ENCODE results near the gene METTL2A.
A peak's percentile ranks its signal among the peaks of the same experiment; 100 is the strongest.
"Not testable (repeated sequence)": the region's sequence is repeated elsewhere in the genome, so short reads cannot be mapped to it uniquely, and the experiment has no call there.

The METTL2A gene, protein sequence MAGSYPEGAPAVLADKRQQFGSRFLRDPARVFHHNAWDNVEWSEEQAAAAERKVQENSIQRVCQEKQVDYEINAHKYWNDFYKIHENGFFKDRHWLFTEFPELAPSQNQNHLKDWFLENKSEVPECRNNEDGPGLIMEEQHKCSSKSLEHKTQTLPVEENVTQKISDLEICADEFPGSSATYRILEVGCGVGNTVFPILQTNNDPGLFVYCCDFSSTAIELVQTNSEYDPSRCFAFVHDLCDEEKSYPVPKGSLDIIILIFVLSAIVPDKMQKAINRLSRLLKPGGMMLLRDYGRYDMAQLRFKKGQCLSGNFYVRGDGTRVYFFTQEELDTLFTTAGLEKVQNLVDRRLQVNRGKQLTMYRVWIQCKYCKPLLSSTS

GRCh38 chr17:62423647-62424461 lies at the start of gene METTL2A:
TSS of gene METTL2A (plus strand) at chr17:62423897. CDS start at chr17:62423903, 6 bp downstream.
- DNase-seq = peak; percentile 79

DNA sequence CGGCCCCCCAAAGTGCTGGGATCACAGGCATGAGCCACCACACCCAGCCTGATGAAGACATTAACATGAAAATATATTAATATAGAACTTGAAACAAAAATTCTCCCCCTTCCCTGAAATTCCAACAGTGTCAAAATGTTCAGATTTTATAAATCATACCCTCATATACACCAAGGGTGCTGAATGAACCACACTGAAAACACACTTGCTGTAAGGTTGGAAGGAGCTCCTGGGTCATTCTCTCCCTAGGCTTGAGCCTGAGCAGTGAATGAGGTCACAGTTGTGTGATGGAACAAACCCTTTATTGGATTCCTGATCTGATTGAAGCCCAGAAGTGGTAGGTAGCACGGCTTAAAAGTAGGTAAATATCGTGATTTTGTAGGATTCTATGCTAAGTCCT lies 43.4 kb upstream of the METTL2A start, which contains the start of gene EFCAB3:
EFCAB3 (plus strand) TSS at position 301 of the 400 bp plus-strand sequence. CDS start 2,427 bp downstream, outside the sequence.
- no peak for DNase-seq

- DNase-seq = no peak
These were observed 42.1 kb upstream of the METTL2A start for GRCh38 chr17:62381561-62381960.

DNA sequence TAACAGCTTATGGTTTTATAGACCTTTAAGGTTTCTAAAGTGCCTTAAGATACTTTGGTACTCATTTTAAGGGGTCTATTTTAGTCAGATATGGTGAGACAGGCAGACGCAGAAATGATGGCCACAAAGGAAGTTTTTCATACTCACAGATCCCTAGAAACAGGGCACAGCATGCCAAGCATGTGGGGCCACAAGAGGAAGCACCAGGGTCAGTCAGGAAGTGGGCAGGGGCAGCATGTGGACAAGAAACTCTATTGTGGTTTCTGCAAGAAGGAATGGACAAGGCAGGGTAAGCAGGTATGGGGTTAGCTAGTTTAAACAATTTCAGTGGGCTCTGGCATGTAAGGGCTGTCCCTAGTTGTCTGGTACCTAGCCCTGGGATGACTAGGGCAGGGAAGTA lies 34.8 kb upstream of the METTL2A start:
- no peak for DNase-seq

DNA sequence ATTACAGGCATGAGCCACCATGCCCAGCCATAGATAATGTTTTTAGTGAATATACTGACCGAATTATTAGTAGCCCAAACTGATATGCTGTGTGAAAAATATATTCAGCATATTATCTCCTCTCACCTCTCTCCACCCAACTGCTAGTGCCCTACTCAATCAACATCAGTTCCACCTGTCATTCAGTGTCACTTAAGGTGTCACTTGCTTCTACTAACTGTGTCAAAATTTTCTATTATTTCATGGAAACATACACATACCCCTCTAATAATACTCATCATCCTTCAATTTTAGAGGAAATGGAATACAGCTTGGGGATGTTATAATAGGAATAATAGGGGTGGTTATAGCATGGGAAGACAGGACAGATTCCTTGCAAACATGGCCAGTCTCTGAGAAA lies 30.8 kb upstream of the METTL2A start:
- no peak for DNase-seq

DNA sequence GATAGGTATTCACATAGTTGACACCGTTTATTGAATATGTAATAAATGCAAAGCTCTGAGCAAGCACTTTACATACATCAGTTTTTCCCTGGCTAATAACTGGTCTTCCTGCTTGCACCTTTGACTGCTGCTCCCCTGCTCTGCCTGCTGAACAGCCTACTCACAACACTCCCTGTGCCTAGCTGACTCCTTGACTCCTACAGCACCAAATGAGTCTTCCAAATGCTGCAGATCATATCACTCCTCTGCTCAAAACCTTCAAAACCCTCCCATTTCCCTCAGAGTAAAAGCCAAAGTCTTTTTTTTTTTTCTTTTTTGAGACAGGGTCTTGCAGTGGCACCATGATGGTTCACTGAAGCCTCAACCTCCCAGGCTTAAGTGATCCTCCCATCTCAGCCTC lies 24.8 kb upstream of the METTL2A start:
- DNase-seq = no peak

DNA sequence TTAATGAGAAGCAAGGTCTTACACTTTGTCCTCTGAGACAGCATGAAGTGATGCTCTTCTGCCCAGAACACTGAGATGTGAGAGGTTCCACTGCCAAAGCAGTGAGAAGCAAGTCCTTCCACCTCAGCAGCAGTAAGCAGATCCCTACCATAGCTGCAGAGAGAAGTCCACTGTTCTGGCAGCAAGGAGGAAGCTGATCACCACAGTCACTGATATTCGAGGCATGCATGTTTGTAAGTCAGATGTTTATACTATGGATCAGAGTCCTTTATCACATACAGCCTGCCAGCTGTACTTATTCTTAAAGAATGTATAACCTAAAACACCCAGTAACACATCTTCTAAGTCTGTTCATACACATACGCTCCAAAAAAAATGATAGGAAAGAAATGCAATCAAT lies 18.2 kb upstream of the METTL2A start:
- no peak for DNase-seq

- DNase-seq = not testable (repeated sequence)
These were observed 10.6 kb upstream of the METTL2A start for GRCh38 chr17:62413090-62413489.

- not testable (repeated sequence) for DNase-seq
These were observed 2.5 kb downstream of the METTL2A start for GRCh38 chr17:62426214-62426613.

GRCh38 chr17:62435251-62435650 lies 11.6 kb downstream of the METTL2A start:
- not testable (repeated sequence) for DNase-seq

- DNase-seq = not testable (repeated sequence)
These were observed 17.5 kb downstream of the METTL2A start for GRCh38 chr17:62441181-62441580.

DNA sequence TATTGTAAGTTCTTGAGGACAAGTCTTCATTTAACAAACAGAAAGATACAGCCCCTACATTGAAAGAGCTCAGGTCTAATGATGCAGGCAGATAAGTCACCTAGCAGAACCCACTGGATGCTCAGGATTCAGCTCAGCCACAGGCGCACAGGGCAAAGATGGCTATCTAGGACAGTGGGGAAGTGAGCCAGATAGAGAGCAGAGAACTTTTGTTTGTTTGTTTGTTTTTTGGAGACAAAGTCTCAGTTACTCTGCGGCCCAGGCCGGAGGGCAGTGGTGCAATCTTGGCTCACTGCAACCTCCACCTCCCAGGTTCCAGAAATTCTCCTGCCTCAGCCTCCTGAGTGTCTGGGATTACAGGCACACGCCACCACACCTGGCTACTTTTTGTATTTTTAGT lies 20.4 kb downstream of the METTL2A start:
- no peak for DNase-seq

- DNase-seq = not testable (repeated sequence)
These were observed 22.1 kb downstream of the METTL2A start for GRCh38 chr17:62445791-62446190.

DNA sequence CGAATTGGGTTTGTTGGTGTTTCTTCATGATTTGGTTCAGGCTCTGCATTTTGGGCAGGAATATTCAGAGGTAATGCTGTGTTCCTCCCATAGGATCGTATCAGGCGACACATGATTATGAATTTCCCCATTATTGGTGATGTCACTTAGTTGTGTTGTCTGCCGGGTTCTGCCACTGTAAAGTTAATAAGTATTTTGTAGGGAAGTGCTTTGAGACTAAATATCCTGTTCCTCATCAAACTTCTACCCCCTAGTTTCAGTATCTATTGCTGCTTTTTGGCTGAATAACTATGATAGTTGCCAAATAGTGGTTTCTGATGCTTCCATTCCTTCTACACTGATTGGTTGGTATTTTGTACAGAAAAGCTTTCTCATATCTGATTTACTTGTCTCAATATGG lies 28.5 kb downstream of the METTL2A start:
- not testable (repeated sequence) for DNase-seq

GRCh38 chr17:62453041-62453440 lies 29.3 kb downstream of the METTL2A start:
- not testable (repeated sequence) for DNase-seq

GRCh38 chr17:62453656-62454055 lies 30.0 kb downstream of the METTL2A start:
- DNase-seq = not testable (repeated sequence)

DNA sequence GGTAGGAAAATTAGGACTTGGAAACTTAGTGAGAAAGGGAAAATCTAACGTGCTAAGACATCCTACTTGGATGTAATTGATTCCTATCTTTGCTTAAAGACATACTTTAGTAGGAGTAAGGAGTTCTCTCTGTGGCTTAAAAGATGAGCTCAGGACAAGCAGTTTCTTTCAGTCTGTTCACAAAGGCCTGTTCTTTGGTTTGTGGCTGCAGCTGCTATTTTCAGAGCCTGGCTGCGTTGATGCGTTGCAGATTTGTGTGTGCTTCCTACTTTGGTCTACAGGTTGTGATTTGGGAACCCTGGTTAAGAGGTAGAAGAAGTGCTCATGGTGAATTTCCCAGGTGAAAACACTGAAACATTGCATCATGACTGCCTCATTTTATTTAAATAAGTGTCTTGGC lies 30.4 kb downstream of the METTL2A start:
- DNase-seq = not testable (repeated sequence)

GRCh38 chr17:62456016-62456415 lies 32.3 kb downstream of the METTL2A start:
- DNase-seq = no peak

GRCh38 chr17:62458483-62458882 lies 34.8 kb downstream of the METTL2A start:
- DNase-seq = not testable (repeated sequence)

- not testable (repeated sequence) for DNase-seq
These were observed 40.7 kb downstream of the METTL2A start for GRCh38 chr17:62464422-62464821.

GRCh38 chr17:62465271-62465670 lies 41.6 kb downstream of the METTL2A start:
- DNase-seq = not testable (repeated sequence)

DNA sequence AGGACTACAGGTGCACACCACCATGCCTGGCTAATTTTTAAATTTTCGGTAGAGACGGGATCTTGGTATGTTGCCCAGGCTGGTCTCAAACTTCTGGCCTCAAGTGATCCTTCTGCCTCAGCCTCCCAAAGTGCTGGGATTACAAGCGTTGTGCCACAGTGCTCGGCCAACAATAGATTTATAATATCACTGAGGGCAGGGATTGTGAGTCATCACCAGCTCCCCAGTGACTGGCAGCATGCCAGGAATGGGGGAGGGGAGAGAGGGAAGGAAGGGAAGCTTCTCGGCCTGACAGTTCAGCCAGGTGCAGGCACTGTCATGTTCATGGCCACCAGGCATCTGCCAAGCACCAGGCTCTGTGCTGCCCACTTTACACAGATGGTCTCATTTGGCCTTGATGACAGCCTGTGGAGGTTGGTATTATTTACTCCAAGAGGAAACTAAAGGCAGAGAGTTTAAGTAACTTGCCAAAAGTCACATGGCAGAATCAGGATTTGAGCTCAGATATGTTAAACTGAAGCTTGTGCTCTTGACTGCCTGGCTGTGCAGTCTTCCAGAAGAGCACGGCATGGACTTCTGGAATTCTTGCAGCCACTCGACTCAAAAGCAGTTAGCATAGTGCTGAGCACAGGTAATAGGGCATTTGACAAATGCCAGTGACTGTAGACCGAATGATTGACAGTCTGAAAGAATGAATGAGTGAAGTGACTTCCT lies 47.1 kb downstream of the METTL2A start:
- peak; percentile 68 for DNase-seq

DNA sequence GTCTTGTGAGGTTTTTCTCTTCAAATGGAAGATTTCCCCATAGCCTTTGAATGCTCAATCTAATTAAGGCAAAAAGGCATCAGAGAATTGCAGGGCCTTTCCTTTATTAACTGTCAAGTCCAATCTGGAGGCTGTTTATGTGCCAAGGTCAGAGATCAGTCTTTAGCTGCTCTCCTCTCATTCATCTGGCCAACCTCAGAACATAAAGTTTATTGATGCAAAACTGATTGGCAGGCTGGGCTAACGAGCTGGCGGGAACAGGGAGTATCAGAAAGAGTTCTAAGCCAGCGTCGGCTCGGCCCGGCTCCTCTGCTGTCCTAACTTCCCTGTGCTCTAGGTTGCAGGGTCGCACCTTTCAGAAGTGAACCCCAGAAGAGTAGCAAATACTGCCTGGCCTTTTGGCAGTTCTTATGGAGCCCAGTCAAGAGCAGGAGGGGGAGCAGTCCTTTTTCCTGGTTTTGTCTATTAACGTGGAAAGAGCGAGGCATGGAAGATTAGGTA lies 47.7 kb downstream of the METTL2A start:
- DNase-seq = not testable (repeated sequence)

Data from fibroblast of upper back skin (primary cell).